K562 (cell line): ENCODE results near the gene GPR26. TPM values are rescaled to one million over a fixed set of nuclear protein-coding genes. Genes with fewer than 3 reads are reported as not detected.

Source experiments
- ATAC-seq: fragments of 200-7000 bp; cut with Tn5 transposase; 3 replicates; pipeline ENCODE4 v1.9.1; 2020; ENCODE audit warnings: moderate library complexity
- BruUV-seq: library from RNA; stranded (reverse); fragments of 400-500 nt; replicated peaks from 2 replicates; lab custom pipeline; 2021; lab: Mats Ljungman, UMichigan
- CTCF ChIA-PET: fragments of 300-600 bp; formaldehyde crosslinking; extraction: SDS; loops from one replicate; lab custom pipeline; 2021; ENCODE audit warnings: low intra/inter-chr PET ratio; lab: Yijun Ruan, JAX
- POLR2A ChIA-PET: fragments of 300-600, 350-650 bp; sonication (Branson Sonifier 250); formaldehyde crosslinking; extraction: SDS; loops from one replicate; lab custom pipeline; 2021; ENCODE audit warnings: antibody characterized with exemption, inconsistent platforms; lab: Yijun Ruan, JAX
- DNase-seq, 4 experiments: peaks; one replicate each; pipeline versions ENCODE4 v3.0.0 to v3.0.0-alpha.2; 2011 to 2018; ENCODE audit warnings: low spot score in 3 of 4, mixed read lengths in 3 of 4; ENCODE audit errors: extremely low read depth in 1 of 4
- FAIRE-seq: peaks from 2 replicates; lab custom pipeline; 2011; peaks lifted over from hg19 to GRCh38; lab: Jason Lieb, UNC
- H2AFZ ChIP-seq: 2 replicates; pipeline ENCODE4 v1.6.0; 2011; ENCODE audit warnings: low read depth, low read length, control low read depth, inconsistent platforms
- H3K27ac ChIP-seq: fragments of 200-600 bp; 3 replicates; pipeline ENCODE4 v1.8.0; 2011; ENCODE audit warnings: low read depth, mild to moderate bottlenecking, control low read depth, inconsistent platforms, low read length, moderate library complexity, mixed read lengths; ENCODE audit errors: extremely low read depth
- H3K27me3 ChIP-seq, 2 experiments: fragments of 300-600 bp in 1 of 2; 2 replicates in 1 of 2; 3 replicates in 1 of 2; pipeline versions ENCODE4 v1.6.0 to v1.8.0; 2011; ENCODE audit warnings: inconsistent platforms in 2 of 2, low read length in 2 of 2, mild to moderate bottlenecking in 1 of 2, mixed read lengths in 1 of 2, moderate library complexity in 1 of 2; ENCODE audit not compliant: control insufficient read depth in 2 of 2, insufficient read depth in 2 of 2
- H3K36me3 ChIP-seq: fragments of 300-600 bp; 3 replicates; pipeline ENCODE4 v1.8.0; 2011; ENCODE audit warnings: mild to moderate bottlenecking, low read length, inconsistent platforms; ENCODE audit not compliant: control insufficient read depth, insufficient read depth
- H3K4me1 ChIP-seq, 2 experiments: fragments of 200-600 bp in 1 of 2; replicated peaks in 1 of 2; 2 replicates in 1 of 2; 3 replicates in 1 of 2; pipeline versions ENCODE4 v1.5.1 to v1.8.0; 2011; ENCODE audit warnings: inconsistent platforms in 2 of 2, low read length in 2 of 2, mild to moderate bottlenecking in 1 of 2, mixed read lengths in 1 of 2, moderate library complexity in 1 of 2; ENCODE audit not compliant: control insufficient read depth in 2 of 2, insufficient read depth in 2 of 2
- H3K4me2 ChIP-seq: 2 replicates; pipeline ENCODE4 v1.6.1; 2011; ENCODE audit warnings: low read length, control low read depth, inconsistent platforms, mixed read lengths; ENCODE audit not compliant: insufficient read depth
- H3K4me3 ChIP-seq: fragments of 200-600 bp; sonication (generic), shearing (Covaris generic); 2 replicates; pipeline ENCODE4 v1.5.1; 2016; ENCODE audit warnings: control low read depth, inconsistent platforms
- H3K79me2 ChIP-seq: fragments of 200-600 bp; 3 replicates; pipeline ENCODE4 v1.8.0; 2011; ENCODE audit warnings: low read length, inconsistent platforms; ENCODE audit not compliant: control insufficient read depth, insufficient read depth
- H3K9ac ChIP-seq, 2 experiments: 2 replicates each; pipeline versions ENCODE4 v1.6.0 to v1.6.1; 2011; ENCODE audit warnings: low read depth in 2 of 2, low read length in 2 of 2, control low read depth in 1 of 2, inconsistent platforms in 1 of 2, mild to moderate bottlenecking in 1 of 2, mixed read lengths in 1 of 2; ENCODE audit not compliant: insufficient read depth in 1 of 2
- H3K9me1 ChIP-seq: one replicate; pipeline ENCODE4 v1.6.0; 2011; ENCODE audit warnings: inconsistent platforms, mild to moderate bottlenecking, low read length, moderate library complexity; ENCODE audit not compliant: control insufficient read depth, insufficient read depth
- H3K9me3 ChIP-seq: replicated peaks from 2 replicates; pipeline ENCODE4 v1.5.1; 2011; ENCODE audit warnings: low read depth, low read length, inconsistent platforms; ENCODE audit not compliant: control insufficient read depth, insufficient read depth
- H4K20me1 ChIP-seq: replicated peaks from 2 replicates; pipeline ENCODE4 v1.6.1; 2011; ENCODE audit warnings: low read length, inconsistent platforms, mixed read lengths; ENCODE audit not compliant: control insufficient read depth, insufficient read depth
- CC2D1A ChIP-seq: fragments of 450-650 bp; IDR thresholded peaks from 2 replicates; pipeline ENCODE4 v1.6.1; 2017; ENCODE audit warnings: mild to moderate bottlenecking
- FOXA3 ChIP-seq, 2 experiments: fragments of 450-650 bp in 1 of 2; sonication (generic) in 1 of 2; formaldehyde crosslinking; IDR thresholded peaks in 1 of 2; conservative IDR thresholded peaks in 1 of 2; 2 replicates each; pipeline versions ENCODE4 v1.4.0 to v1.8.0; 2020 to 2022; ENCODE audit warnings: mild to moderate bottlenecking in 2 of 2, missing genetic modification reagents in 1 of 2
- KLF1 ChIP-seq: fragments of 450-650 bp; IDR thresholded peaks from 2 replicates; pipeline ENCODE4 v1.6.1; 2016; ENCODE audit warnings: missing genetic modification characterization, missing compliant biosample characterization
- L3MBTL2 ChIP-seq: fragments of 450-650 bp; IDR thresholded peaks from 2 replicates; pipeline ENCODE4 v1.6.1; 2016; ENCODE audit warnings: mild to moderate bottlenecking, moderate library complexity
- MTA3 ChIP-seq: fragments of 450-650 bp; formaldehyde crosslinking; IDR thresholded peaks from 2 replicates; pipeline ENCODE4 v1.6.1; 2017; ENCODE audit warnings: mild to moderate bottlenecking, borderline replicate concordance
- RB1 ChIP-seq: fragments of 450-650 bp; IDR thresholded peaks from 2 replicates; pipeline ENCODE4 v1.6.1; 2017; ENCODE audit warnings: low read depth, mild to moderate bottlenecking
- RBM34 ChIP-seq: fragments of 200-400 bp; formaldehyde crosslinking; IDR thresholded peaks from 2 replicates; pipeline ENCODE4 v1.6.1; 2018; ENCODE audit warnings: low read length, borderline replicate concordance; ENCODE audit not compliant: insufficient read depth
- SPI1 ChIP-seq: IDR thresholded peaks from 2 replicates; pipeline ENCODE4 v1.6.1; 2011; ENCODE audit warnings: low read depth, low read length, control low read depth, borderline replicate concordance
- SUPT5H ChIP-seq: fragments of 450-650 bp; IDR thresholded peaks from 2 replicates; pipeline ENCODE4 v1.6.1; 2016
- TCF7L2 ChIP-seq: fragments of 150-350 bp; IDR thresholded peaks from 2 replicates; pipeline ENCODE4 v1.6.1; 2016; ENCODE audit warnings: low read depth, mild to moderate bottlenecking, low read length, moderate library complexity
- TCFL5 ChIP-seq: fragments of 250-450 bp; sonication (Bioruptor Pico); conservative IDR thresholded peaks from 2 replicates; pipeline ENCODE4 v1.6.1; 2021; ENCODE audit warnings: mild to moderate bottlenecking, moderate library complexity, matching md5 sums
- ZNF436 ChIP-seq: fragments of 250-450, 450-650 bp; sonication (Bioruptor Pico); formaldehyde crosslinking; IDR thresholded peaks from 2 replicates; pipeline ENCODE4 v1.7.0; 2020; ENCODE audit warnings: mild to moderate bottlenecking
- WGBS: fragments of 100-300 bp; shearing (Covaris generic); methylation state at CpG from one replicate; pipeline ENCODE4 v1.1.6; 2016; ENCODE audit warnings: low coverage, mixed read lengths; ENCODE audit not compliant: insufficient coverage; ENCODE audit errors: missing lambda C conversion rate; 5-methylcytosine and 5-hydroxymethylcytosine counted together
- in situ Hi-C: fragments of 300-500 bp; cut with MboI; formaldehyde crosslinking; loops from 4 replicates; pipeline ENCODE4 v1.15.0; 2018; ENCODE audit warnings: inconsistent platforms, mixed read lengths
- intact Hi-C: fragments of 100-400 bp; cut with micrococcal nuclease; formaldehyde crosslinking; loops from 2 replicates; pipeline ENCODE4 v1.14.2; 2022
- polyA plus RNA-seq, 8 experiments: library from polyadenylated mRNA; depleted of rRNA in 4 of 8; stranded (reverse) in 5 of 8; unstranded in 3 of 8; fragments of >200 nt; fragmentation: Nextera tagmentation in 2 of 8; fragmentation: Illumina TruSeq in 1 of 8; extraction: Ambion mirVana in 2 of 8; extraction: Trizol in 1 of 8; gene quantifications; 2 replicates each; pipeline versions ENCODE4 v1.2.1 to v1.2.3, GENCODE V29; 2011 to 2014; ENCODE audit warnings: inconsistent platforms in 1 of 8, missing spikeins in 1 of 8
- total RNA-seq, 7 experiments: library from RNA; depleted of rRNA in 6 of 7; stranded (reverse); fragments of >200 nt in 6 of 7; fragmentation: Illumina TruSeq in 2 of 7; extraction: Trizol in 2 of 7; gene quantifications; 2 replicates each; pipeline versions ENCODE4 v1.2.1 to v1.2.3, GENCODE V29; 2011 to 2021; ENCODE audit warnings: low replicate concordance in 1 of 7
- TF ChIP-seq, protein P1 (sequence below): sonication (generic); formaldehyde crosslinking; IDR thresholded peaks from 2 replicates; pipeline ENCODE4 v1.9.0; 2022; ENCODE audit warnings: mild to moderate bottlenecking, missing genetic modification reagents
- TF ChIP-seq, protein P2 (sequence below): fragments of 250-450 bp; sonication (Bioruptor Pico); IDR thresholded peaks from 2 replicates; pipeline ENCODE4 v1.5.0; 2021
- TF ChIP-seq, protein P3 (sequence below): fragments of 450-650 bp; IDR thresholded peaks from 2 replicates; pipeline ENCODE4 v1.6.1; 2017; ENCODE audit warnings: antibody characterized with exemption, mild to moderate bottlenecking
- TF ChIP-seq, protein P4 (sequence below): IDR thresholded peaks from 2 replicates; pipeline ENCODE4 v1.6.1; 2014; ENCODE audit warnings: antibody characterized with exemption

GPR26 gene
- total and polyA plus RNA-seq, 9 of the 15 experiments (the other 6 are each of a cell fraction or from before 2014, with no cell fraction given): not detected

DNA sequence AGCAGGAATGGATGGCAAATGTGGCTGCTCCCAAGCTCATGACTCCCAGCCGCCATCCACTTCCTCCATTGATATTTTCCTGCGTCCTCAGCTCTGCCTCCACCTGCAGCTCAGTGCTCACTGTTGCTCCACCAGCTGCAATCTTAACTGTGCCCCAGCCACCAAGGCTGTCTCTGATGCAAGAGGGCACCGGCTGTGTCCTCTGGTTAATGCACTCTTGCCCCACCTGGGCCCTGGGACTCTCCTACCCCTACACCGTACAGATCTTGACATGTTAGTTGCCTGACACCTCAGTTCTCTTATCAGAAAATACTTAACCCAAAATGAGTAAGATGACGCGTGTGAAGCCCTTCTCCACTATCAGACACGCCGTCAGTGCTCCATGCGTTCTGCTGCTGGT is 45.5 kb upstream of the GPR26 start (continued):
- TF ChIP-seq, protein P1, sequence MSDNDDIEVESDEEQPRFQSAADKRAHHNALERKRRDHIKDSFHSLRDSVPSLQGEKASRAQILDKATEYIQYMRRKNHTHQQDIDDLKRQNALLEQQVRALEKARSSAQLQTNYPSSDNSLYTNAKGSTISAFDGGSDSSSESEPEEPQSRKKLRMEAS (CRISPR knock-in tag): no peak
- TF ChIP-seq, all 486 proteins: peak for 0

DNA sequence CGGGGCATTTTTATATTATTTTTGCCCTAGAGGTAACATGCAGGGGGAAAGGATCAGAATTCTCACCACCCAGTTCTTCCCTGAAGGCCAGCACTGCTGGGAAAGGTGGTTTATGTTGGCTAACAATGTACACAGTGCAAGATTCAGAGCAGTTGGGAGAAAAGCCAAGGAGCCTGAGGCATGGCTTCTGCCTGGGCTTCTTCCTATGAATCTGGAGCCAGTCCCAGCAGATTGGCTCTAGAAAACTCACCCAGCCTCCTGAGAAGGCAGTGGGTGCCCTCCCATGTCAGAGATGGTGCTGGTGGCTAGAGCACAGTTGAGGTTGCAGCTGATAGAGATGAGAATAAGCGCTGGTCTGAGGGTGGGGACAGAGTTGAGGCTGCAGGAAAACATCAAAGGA is 44.7 kb upstream of the GPR26 start:
- Histone ChIP-seq H3K36me3 (no peaks in the 10 kb centered on the region), H3K9me1 (no peaks in the 10 kb centered on the region), H3K9ac (no peak overlapping the region), H3K9me3 (no peaks in the 10 kb centered on the region), H2AFZ (no peak overlapping the region), H3K4me1 (no peaks in the 10 kb centered on the region), H3K4me3 (no peak overlapping the region), H4K20me1 (no peaks in the 10 kb centered on the region), H3K27me3 (peaks cover 0 to 5% of the 10 kb centered on the region in 2 experiments; a peak in 1 of 5 replicates), H3K79me2 (no peaks in the 10 kb centered on the region), H3K4me2 (no peak overlapping the region), H3K27ac (no peak overlapping the region)
- in situ Hi-C loops (no loop called here), intact Hi-C loops (no loop called here)
- 0% methylated on average over 2 of the region's 2 CpGs for WGBS
- FAIRE-seq (no peak), ATAC-seq (no peak), DNase-seq (no peak)
- CTCF ChIA-PET: no interaction called here
- BruUV-seq: no TSS peak
- POLR2A ChIA-PET: no interaction called here
- TF ChIP-seq RB1 (no peak), TCF7L2 (no peak), MTA3 (no peak), L3MBTL2 (no peak), TCFL5 (CRISPR knock-in tag) (no peak), RBM34 (no peak), CC2D1A (no peak), FOXA3 (CRISPR knock-in tag; conservative IDR thresholded peaks at IDR 0.05 in 1 of 2, IDR thresholded peaks at IDR 0.05 in 1 of 2) (no peak), SUPT5H (no peak), ZNF436 (CRISPR knock-in tag) (no peak), SPI1 (no peak), KLF1 (tag) (no peak)
- TF ChIP-seq, protein P2, sequence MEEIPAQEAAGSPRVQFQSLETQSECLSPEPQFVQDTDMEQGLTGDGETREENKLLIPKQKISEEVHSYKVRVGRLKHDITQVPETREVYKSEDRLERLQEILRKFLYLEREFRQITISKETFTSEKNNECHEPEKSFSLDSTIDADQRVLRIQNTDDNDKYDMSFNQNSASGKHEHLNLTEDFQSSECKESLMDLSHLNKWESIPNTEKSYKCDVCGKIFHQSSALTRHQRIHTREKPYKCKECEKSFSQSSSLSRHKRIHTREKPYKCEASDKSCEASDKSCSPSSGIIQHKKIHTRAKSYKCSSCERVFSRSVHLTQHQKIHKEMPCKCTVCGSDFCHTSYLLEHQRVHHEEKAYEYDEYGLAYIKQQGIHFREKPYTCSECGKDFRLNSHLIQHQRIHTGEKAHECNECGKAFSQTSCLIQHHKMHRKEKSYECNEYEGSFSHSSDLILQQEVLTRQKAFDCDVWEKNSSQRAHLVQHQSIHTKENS (CRISPR knock-in tag): no peak
- TF ChIP-seq, protein P3, sequence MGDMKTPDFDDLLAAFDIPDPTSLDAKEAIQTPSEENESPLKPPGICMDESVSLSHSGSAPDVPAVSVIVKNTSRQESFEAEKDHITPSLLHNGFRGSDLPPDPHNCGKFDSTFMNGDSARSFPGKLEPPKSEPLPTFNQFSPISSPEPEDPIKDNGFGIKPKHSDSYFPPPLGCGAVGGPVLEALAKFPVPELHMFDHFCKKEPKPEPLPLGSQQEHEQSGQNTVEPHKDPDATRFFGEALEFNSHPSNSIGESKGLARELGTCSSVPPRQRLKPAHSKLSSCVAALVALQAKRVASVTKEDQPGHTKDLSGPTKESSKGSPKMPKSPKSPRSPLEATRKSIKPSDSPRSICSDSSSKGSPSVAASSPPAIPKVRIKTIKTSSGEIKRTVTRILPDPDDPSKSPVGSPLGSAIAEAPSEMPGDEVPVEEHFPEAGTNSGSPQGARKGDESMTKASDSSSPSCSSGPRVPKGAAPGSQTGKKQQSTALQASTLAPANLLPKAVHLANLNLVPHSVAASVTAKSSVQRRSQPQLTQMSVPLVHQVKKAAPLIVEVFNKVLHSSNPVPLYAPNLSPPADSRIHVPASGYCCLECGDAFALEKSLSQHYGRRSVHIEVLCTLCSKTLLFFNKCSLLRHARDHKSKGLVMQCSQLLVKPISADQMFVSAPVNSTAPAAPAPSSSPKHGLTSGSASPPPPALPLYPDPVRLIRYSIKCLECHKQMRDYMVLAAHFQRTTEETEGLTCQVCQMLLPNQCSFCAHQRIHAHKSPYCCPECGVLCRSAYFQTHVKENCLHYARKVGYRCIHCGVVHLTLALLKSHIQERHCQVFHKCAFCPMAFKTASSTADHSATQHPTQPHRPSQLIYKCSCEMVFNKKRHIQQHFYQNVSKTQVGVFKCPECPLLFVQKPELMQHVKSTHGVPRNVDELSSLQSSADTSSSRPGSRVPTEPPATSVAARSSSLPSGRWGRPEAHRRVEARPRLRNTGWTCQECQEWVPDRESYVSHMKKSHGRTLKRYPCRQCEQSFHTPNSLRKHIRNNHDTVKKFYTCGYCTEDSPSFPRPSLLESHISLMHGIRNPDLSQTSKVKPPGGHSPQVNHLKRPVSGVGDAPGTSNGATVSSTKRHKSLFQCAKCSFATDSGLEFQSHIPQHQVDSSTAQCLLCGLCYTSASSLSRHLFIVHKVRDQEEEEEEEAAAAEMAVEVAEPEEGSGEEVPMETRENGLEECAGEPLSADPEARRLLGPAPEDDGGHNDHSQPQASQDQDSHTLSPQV: no peak
- TF ChIP-seq, protein P4, sequence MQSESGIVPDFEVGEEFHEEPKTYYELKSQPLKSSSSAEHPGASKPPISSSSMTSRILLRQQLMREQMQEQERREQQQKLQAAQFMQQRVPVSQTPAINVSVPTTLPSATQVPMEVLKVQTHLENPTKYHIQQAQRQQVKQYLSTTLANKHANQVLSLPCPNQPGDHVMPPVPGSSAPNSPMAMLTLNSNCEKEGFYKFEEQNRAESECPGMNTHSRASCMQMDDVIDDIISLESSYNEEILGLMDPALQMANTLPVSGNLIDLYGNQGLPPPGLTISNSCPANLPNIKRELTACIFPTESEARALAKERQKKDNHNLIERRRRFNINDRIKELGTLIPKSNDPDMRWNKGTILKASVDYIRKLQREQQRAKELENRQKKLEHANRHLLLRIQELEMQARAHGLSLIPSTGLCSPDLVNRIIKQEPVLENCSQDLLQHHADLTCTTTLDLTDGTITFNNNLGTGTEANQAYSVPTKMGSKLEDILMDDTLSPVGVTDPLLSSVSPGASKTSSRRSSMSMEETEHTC: no peak
